Heart left ventricle (tissue), 13 donors: ENCODE results near the gene SORCS1.

ENCODE experiments used
- POLR2A ChIP-seq, 2 donors: fragments of 450-650 bp; IDR thresholded peaks; one replicate each; pipeline ENCODE4 v1.6.1; 2017; ENCODE audit warnings: antibody characterized with exemption in 2 of 2, mild to moderate bottlenecking in 2 of 2, moderate library complexity in 2 of 2
- TF ChIP-seq, protein P1 (sequence below), 12 donors: fragments of 200-600 bp; sonication (generic) in 4 of 12; IDR thresholded peaks; one replicate each; pipeline versions ENCODE4 v1.5.0 to v1.8.0; 2018 to 2022; ENCODE audit warnings: antibody characterized with exemption in 12 of 12, mild to moderate bottlenecking in 5 of 12
- donor health status: ischemic (EF 13 %, LVEDD 7.1; RV severe dilation, severe dysfunction).
- donor health status: DM: no; HTN: yes; CAD: no.
- donor health status: DM: no; HTN: no; CAD: no.
- donor health status: ischemic (EF 25% LVEDD 6.9; RV normal size, moderate dysfunction).
- donor health status: ischemic (EF 25% LVEDD 5.7; RV mildly dilated, moderate dysfunction).
- donor health status: ischemic (EF 35%, LVEDD 5.7; RV mildly dilated, moderate dysfunction).
- donor health status: nonischemic (EF 11% LVEDD 7.7; RV severe dilation, severe dysfunction).
- donor health status: DM: yes; HTN: yes; CAD: no.
- donor health status: PGD.
- donor health status: ischemic (EF 29% LVEDD 5.4; RV normal size, mild dysfunction).
- donor health status: nonischemic (EF 23%, LVEDD 6.1; RV moderate dilation, normal function).

DNA sequence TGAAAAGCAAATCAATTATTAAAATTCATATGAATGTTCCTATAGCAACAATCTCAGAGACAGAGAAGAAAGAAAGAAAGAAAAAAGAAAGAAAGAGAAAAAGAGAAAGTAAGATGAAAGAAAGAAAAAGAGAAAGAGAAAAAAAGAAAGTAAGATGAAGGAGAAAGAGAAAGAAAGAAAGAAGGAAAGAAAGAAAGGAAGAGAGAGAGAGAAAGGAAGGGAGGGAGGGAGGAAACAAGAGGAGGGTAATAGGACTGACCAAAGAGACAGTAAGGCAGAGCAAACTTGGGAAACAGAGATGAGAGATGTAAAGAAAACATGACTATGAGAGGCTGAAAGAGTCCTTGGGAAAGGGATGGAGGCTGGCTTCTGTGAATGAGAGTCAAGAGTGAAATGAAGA, 458.4 kb downstream of the SORCS1 start:
- TF ChIP-seq, protein P1, sequence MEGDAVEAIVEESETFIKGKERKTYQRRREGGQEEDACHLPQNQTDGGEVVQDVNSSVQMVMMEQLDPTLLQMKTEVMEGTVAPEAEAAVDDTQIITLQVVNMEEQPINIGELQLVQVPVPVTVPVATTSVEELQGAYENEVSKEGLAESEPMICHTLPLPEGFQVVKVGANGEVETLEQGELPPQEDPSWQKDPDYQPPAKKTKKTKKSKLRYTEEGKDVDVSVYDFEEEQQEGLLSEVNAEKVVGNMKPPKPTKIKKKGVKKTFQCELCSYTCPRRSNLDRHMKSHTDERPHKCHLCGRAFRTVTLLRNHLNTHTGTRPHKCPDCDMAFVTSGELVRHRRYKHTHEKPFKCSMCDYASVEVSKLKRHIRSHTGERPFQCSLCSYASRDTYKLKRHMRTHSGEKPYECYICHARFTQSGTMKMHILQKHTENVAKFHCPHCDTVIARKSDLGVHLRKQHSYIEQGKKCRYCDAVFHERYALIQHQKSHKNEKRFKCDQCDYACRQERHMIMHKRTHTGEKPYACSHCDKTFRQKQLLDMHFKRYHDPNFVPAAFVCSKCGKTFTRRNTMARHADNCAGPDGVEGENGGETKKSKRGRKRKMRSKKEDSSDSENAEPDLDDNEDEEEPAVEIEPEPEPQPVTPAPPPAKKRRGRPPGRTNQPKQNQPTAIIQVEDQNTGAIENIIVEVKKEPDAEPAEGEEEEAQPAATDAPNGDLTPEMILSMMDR (IDR thresholded peaks at IDR 0.05): no peak
- no peak for TF ChIP-seq POLR2A (IDR thresholded peaks at IDR 0.05)
